Measurements from ENCODE around the gene ANKRD61.
A peak's percentile ranks its signal among the peaks of the same experiment; 100 is the strongest.

DNA sequence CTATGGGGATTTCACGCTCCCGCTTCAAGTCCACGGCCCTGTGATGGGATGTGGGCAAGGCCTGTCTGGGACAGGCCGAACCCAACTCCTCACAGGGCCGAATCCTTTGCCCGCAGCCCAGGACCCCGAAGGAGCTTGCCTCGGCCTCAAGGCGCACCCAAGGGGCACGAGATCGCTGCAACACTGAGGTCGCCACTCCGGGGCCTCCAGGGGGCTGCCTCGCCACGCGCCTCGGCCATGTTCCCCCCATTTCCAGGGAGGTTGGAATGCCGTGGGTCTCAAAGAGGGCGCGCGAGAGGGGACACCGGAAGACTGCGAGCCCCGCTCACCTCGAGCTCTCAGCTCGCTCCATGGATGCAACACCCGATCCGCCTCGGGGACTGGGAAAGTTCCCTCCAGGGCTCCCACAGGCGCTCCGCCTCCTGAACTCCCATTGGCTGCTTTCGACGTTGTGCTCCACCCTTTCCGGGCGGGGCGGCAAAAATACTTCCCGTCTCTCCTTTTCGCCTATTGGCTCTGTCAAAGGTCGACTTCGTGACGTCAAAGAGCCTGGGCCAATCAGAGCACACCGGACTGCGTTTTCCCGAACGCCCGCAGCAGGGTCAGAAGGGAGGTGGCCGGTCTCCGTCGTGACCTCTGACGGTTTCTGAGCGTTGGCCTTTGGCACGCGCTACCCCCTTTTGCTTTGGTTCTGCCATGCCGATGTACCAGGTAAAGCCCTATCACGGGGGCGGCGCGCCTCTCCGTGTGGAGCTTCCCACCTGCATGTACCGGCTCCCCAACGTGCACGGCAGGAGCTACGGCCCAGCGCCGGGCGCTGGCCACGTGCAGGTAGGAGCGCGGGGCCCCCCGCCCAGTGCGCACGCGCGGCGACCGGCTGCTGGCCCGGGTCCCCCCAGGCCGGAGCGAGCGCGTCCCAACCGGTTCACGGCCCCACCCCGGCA is 22.2 kb upstream of the ANKRD61 start, which contains the start of the genes AIMP2 and PMS2:
- TF ChIP-seq CTCF (conservative IDR thresholded peaks at IDR 0.05 in 1 of 2, IDR thresholded peaks at IDR 0.05 in 1 of 2; ENCODE audit: extremely low read depth in 1 of 2, insufficient read depth in 1 of 2, low read depth in 1 of 2, low read length in 2 of 2) (peak in 1 of 2 donors; percentile 14), EZH2 (IDR thresholded peaks at IDR 0.05; ENCODE audit: borderline replicate concordance, low read length) (no peak)
